Sigmoid colon (tissue), 4 donors: ENCODE results near the gene HDAC4.

Experiments
- CTCF ChIP-seq, 4 experiments: fragments of 450-650 bp in 3 of 4; fragments of 200-600 bp in 1 of 4; IDR thresholded peaks; one replicate each; pipeline ENCODE4 v1.5.1; 2016 to 2019; ENCODE audit warnings: antibody characterized with exemption in 4 of 4, mild to moderate bottlenecking in 3 of 4, moderate library complexity in 2 of 4
- EP300 ChIP-seq, 4 donors: sonication (generic); formaldehyde crosslinking; IDR thresholded peaks; one replicate each; pipeline ENCODE4 v1.6.1; 2017; ENCODE audit warnings: antibody characterized with exemption in 4 of 4
- POLR2A ChIP-seq, 2 donors: fragments of 450-650 bp; IDR thresholded peaks; one replicate each; pipeline ENCODE4 v1.6.1; 2016; ENCODE audit warnings: antibody characterized with exemption in 2 of 2, mild to moderate bottlenecking in 2 of 2, moderate library complexity in 2 of 2
- POLR2AphosphoS5 ChIP-seq, 4 donors: sonication (generic); formaldehyde crosslinking; IDR thresholded peaks; one replicate each; pipeline ENCODE4 v1.6.1; 2017; ENCODE audit warnings: antibody characterized with exemption in 4 of 4

- no peak for TF ChIP-seq EP300 (IDR thresholded peaks at IDR 0.05)
- peak in 2 of 4 experiments; percentile 7 to 21 for TF ChIP-seq CTCF (IDR thresholded peaks at IDR 0.05)
- TF ChIP-seq POLR2AphosphoS5 (IDR thresholded peaks at IDR 0.05), result no peak
- no peak for TF ChIP-seq POLR2A (IDR thresholded peaks at IDR 0.05)
Measured at GRCh38 chr2:239401881-239402233, 1.0 kb upstream of the HDAC4 start.
